Bronchial epithelial cell (primary cell): ENCODE data around the gene GTF3C1. TPM values are rescaled to one million over a fixed set of nuclear protein-coding genes. Genes with fewer than 3 reads are reported as not detected.

Experiments
- DNase-seq: peaks from one replicate; pipeline ENCODE4 v3.0.0-alpha.2; 2010; ENCODE audit warnings: low read depth
- FAIRE-seq: peaks from 2 replicates; lab custom pipeline; 2011; peaks lifted over from hg19 to GRCh38; lab: Jason Lieb, UNC
- H3K27me3 ChIP-seq: 2 replicates; pipeline ENCODE4 v1.5.1; 2011; ENCODE audit warnings: low read length; ENCODE audit not compliant: control insufficient read depth, insufficient read depth
- H3K36me3 ChIP-seq: 2 replicates; pipeline ENCODE4 v1.5.1; 2011; ENCODE audit warnings: low read length; ENCODE audit not compliant: control insufficient read depth, insufficient read depth
- H3K4me3 ChIP-seq: 2 replicates; pipeline ENCODE4 v1.5.1; 2011; ENCODE audit warnings: mild to moderate bottlenecking, low read depth, low read length, control low read depth
- CTCF ChIP-seq: IDR thresholded peaks from 2 replicates; pipeline ENCODE4 v1.5.1; 2011; ENCODE audit warnings: mild to moderate bottlenecking, moderate library complexity, low read length, control low read depth, inconsistent platforms; ENCODE audit not compliant: insufficient read depth, severe bottlenecking
- total RNA-seq: library from RNA; depleted of rRNA; stranded (reverse); fragments of >200 nt; gene quantifications from 2 replicates; pipeline ENCODE4 v1.2.1, GENCODE V29; 2014

Gene GTF3C1
- total RNA-seq, 1 donor from 2014 or later: 40.8 TPM

GRCh38 chr16:27538528-27538927, 11.2 kb downstream of the GTF3C1 start:
- Histone ChIP-seq H3K27me3 (no peaks in the 10 kb centered on the region), H3K36me3 (peaks cover 16% of the 10 kb centered on the region), H3K4me3 (no peak overlapping the region)
- no peak for TF ChIP-seq CTCF
- FAIRE-seq (no peak), DNase-seq (no peak)

DNA sequence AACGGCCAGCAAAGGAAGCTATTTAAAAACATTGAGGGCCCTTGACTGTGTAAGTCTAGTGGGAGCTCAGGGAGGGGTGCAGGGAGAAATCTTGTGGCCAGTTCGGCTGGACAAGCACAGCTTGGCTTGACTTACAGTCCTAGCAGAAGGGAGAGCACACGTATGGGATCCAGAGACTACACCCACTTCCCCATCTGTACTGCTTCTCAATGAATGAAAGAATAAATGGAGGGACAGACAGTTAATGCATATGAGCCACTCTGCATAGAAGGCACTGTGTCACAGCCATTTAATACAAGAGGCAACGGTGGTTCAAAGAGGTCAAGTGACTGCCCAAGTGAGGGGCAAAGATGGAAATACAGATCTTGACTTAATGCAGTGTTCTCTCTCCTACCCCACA, 15.5 kb downstream of the GTF3C1 start:
- no peak for DNase-seq
- Histone ChIP-seq H3K27me3 (no peaks in the 10 kb centered on the region), H3K36me3 (peaks cover 23% of the 10 kb centered on the region), H3K4me3 (no peak overlapping the region)
- no peak for TF ChIP-seq CTCF
- FAIRE-seq: no peak

DNA sequence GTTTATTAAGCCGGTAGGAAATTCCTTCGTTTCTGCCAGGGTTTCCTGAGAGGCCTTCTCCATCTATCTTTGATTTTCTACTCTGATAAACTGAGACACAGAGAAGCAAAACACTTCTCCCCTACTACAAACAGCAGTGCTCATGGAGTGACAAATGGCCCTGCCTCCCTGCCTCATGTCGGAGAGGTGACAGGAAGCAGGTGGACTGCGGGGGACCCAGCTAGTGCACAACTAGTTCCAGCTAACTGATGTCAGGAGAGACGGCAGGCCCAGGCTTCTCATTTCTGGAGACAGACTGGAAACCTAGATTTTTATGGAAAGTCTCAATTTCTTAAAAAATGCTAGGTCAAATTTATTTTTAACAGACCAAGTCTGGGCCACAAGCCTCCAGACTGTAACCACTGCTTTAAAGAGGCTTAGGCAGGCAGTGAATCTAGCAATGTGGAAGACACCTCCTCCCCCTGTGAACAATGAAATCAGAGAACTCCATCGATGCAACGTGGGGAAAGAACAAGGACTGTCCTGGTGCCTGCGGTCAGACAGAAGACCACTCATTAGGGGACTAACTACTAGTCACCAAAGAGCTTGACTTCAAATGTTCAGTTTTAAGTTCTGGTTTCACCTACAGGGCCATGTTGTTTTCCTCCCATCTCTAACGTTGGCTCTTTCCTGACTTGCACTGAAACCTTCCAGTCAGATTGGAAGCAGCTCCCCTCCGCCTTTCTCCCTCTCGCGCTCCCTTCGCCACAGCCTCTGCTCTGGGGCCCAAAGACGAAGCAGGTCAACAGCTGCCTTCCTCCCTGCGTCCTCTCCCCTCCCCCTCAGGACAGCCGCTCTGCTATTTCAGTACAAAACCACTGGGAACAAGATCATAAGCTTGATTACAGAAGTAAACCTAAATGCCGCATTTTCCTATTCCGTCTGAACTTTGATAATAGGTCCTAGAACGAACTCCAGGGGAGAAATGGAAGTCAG, 17.6 kb downstream of the GTF3C1 start:
- no peak for TF ChIP-seq CTCF
- DNase-seq (no peak), FAIRE-seq (no peak)
- Histone ChIP-seq H3K4me3 (no peak overlapping the region), H3K27me3 (no peaks in the 10 kb centered on the region), H3K36me3 (peaks cover 23% of the 10 kb centered on the region)

DNA sequence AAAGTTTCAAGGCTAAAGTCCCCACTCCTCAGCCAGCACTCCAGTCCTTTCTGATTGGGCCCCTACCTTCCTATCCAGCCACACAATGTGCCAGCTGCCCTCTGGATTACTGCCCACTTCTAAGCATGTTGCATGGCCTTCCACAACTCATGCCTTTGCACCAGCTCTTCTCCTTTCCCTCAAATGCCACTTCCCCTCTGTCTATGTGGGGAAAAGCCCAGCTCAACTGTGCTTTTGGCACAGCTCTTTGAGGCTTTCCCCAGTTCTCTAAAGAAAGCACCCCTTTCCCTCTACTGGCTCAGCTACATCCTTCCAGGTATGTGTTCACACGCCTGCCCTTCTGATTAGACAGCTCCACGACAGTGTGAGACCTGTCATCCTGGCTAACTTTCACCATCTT, 18.5 kb downstream of the GTF3C1 start:
- no peaks in the 10 kb centered on the region for H3K27me3 ChIP-seq
- FAIRE-seq: no peak
- H3K36me3 ChIP-seq: peaks cover 24% of the 10 kb centered on the region
- no peak for DNase-seq
- TF ChIP-seq CTCF: no peak
- no peak overlapping the region for H3K4me3 ChIP-seq

GRCh38 chr16:27529962-27530361, 19.8 kb downstream of the GTF3C1 start:
- DNase-seq (peak; percentile 21), FAIRE-seq (no peak)
- H3K27me3 ChIP-seq: no peaks in the 10 kb centered on the region
- H3K36me3 ChIP-seq: peaks cover 32% of the 10 kb centered on the region
- TF ChIP-seq CTCF: no peak
- H3K4me3 ChIP-seq: no peak overlapping the region
